NCI-H1436 treated with DMSO at 0.1 percent for 48 hours (cell line): ENCODE results near the gene MUS81.

Source experiments
- DNase-seq: peaks from one replicate; lab custom pipeline; 2025; lab: John Stamatoyannopoulos, UW

MUS81 gene

GRCh38 chr11:65861165-65861505 lies 902 bp downstream of the MUS81 start:
- DNase-seq, result no peak

GRCh38 chr11:65861533-65862183 lies 1.4 kb downstream of the MUS81 start:
- DNase-seq, result no peak

- no peak for DNase-seq
Measured at GRCh38 chr11:65862191-65862735, 2.0 kb downstream of the MUS81 start.

- no peak for DNase-seq
Measured at GRCh38 chr11:65862941-65863888, 3.0 kb downstream of the MUS81 start.

- no peak for DNase-seq
Measured at GRCh38 chr11:65863889-65864705, 3.9 kb downstream of the MUS81 start.

GRCh38 chr11:65864706-65865471 lies 4.7 kb downstream of the MUS81 start:
- DNase-seq, result no peak

- no peak for DNase-seq
Measured at GRCh38 chr11:65865550-65866172, 5.4 kb downstream of the MUS81 start.

- DNase-seq, result no peak
Measured at GRCh38 chr11:65866509-65867283, 6.5 kb downstream of the MUS81 start.

- DNase-seq, result no peak
Measured at GRCh38 chr11:65867284-65868071, 7.2 kb downstream of the MUS81 start.

- DNase-seq, result no peak
Measured at GRCh38 chr11:65868076-65868667, 7.9 kb downstream of the MUS81 start.

GRCh38 chr11:65868907-65869306 lies 8.7 kb downstream of the MUS81 start:
- no peak for DNase-seq

- no peak for DNase-seq
Measured at GRCh38 chr11:65869643-65870306, 9.5 kb downstream of the MUS81 start.

GRCh38 chr11:65870307-65870658 lies 10.1 kb downstream of the MUS81 start:
- no peak for DNase-seq

GRCh38 chr11:65870706-65871681 lies 10.8 kb downstream of the MUS81 start:
- no peak for DNase-seq

- DNase-seq, result no peak
Measured at GRCh38 chr11:65871811-65872548, 11.7 kb downstream of the MUS81 start.

GRCh38 chr11:65872586-65873317 lies 12.5 kb downstream of the MUS81 start, which contains the start of gene EFEMP2:
EFEMP2 (minus strand) TSS chr11:65872800; CDS start chr11:65872354, 446 bp downstream.
- no peak for DNase-seq
